ENCODE results near the gene SMIM9. TPM values are rescaled to one million over a fixed set of nuclear protein-coding genes. Genes with fewer than 3 reads are reported as not detected.

Gene SMIM9
- total and polyA plus RNA-seq, 3 experiments from 2014 or later = not detected

Other genes with a start within 250 kb of the SMIM9 start
- gene CTAG1A, start 249.5 kb downstream of the SMIM9 start, total RNA-seq = not detected
- gene CTAG1A, start 249.5 kb downstream of the SMIM9 start, polyA plus RNA-seq = not detected
- gene CTAG1B, start 215.4 kb downstream of the SMIM9 start, total RNA-seq = not detected
- not detected for gene CTAG1B, start 215.4 kb downstream of the SMIM9 start, polyA plus RNA-seq
- gene CTAG2, start 181.1 kb downstream of the SMIM9 start, total RNA-seq = 10 to 100 TPM; 44.1 to 47.3 TPM
- gene CTAG2, start 181.1 kb downstream of the SMIM9 start, polyA plus RNA-seq = not detected
- gene GAB3, start 83.6 kb downstream of the SMIM9 start, total RNA-seq = 1 to 10 TPM; 6.2 to 6.7 TPM
- gene GAB3, start 83.6 kb downstream of the SMIM9 start, polyA plus RNA-seq = 11.9 TPM
- gene DKC1, start 71.8 kb downstream of the SMIM9 start, total RNA-seq = 100 to 1,000 TPM; 214 to 219 TPM
- 43.6 TPM for gene DKC1, start 71.8 kb downstream of the SMIM9 start, polyA plus RNA-seq
- 10 to 100 TPM; 12.8 to 13.0 TPM for gene MPP1, start 29.2 kb downstream of the SMIM9 start, total RNA-seq
- 14.7 TPM for gene MPP1, start 29.2 kb downstream of the SMIM9 start, polyA plus RNA-seq
- 10 to 100 TPM; 45.2 to 48.0 TPM for gene F8A1, start 51.7 kb upstream of the SMIM9 start, total RNA-seq
- gene F8A1, start 51.7 kb upstream of the SMIM9 start, polyA plus RNA-seq = 83.7 TPM
- gene F8, start 188.1 kb upstream of the SMIM9 start, total RNA-seq = 10 to 100 TPM; 10.8 to 11.9 TPM
- 15.2 TPM for gene F8, start 188.1 kb upstream of the SMIM9 start, polyA plus RNA-seq
- 100 to 1,000 TPM in 1 of 2 experiments, 10 to 100 TPM in 1; 96.4 to 104 TPM for gene FUNDC2, start 192.2 kb upstream of the SMIM9 start, total RNA-seq
- gene FUNDC2, start 192.2 kb upstream of the SMIM9 start, polyA plus RNA-seq = 178 TPM
- gene CMC4, start 236.5 kb upstream of the SMIM9 start, total RNA-seq = 1 to 10 TPM; 3.6 to 4.3 TPM
- 28.7 TPM for gene CMC4, start 236.5 kb upstream of the SMIM9 start, polyA plus RNA-seq
- 10 to 100 TPM; 22.6 to 24.2 TPM for gene MTCP1, start 236.5 kb upstream of the SMIM9 start, total RNA-seq
- gene MTCP1, start 236.5 kb upstream of the SMIM9 start, polyA plus RNA-seq = 21.8 TPM
- 10 to 100 TPM; 37.0 to 41.3 TPM for gene BRCC3, start 236.8 kb upstream of the SMIM9 start, total RNA-seq
- 27.3 TPM for gene BRCC3, start 236.8 kb upstream of the SMIM9 start, polyA plus RNA-seq